GM21390 (cell line): Measurements from ENCODE around the gene PACS1.

ENCODE experiments used
- ATAC-seq: cut with Tn5 transposase; IDR thresholded peaks from one replicate; pipeline ENCODE4 v1.9.1; 2021; ENCODE audit not compliant: unreplicated experiment

Gene PACS1

DNA sequence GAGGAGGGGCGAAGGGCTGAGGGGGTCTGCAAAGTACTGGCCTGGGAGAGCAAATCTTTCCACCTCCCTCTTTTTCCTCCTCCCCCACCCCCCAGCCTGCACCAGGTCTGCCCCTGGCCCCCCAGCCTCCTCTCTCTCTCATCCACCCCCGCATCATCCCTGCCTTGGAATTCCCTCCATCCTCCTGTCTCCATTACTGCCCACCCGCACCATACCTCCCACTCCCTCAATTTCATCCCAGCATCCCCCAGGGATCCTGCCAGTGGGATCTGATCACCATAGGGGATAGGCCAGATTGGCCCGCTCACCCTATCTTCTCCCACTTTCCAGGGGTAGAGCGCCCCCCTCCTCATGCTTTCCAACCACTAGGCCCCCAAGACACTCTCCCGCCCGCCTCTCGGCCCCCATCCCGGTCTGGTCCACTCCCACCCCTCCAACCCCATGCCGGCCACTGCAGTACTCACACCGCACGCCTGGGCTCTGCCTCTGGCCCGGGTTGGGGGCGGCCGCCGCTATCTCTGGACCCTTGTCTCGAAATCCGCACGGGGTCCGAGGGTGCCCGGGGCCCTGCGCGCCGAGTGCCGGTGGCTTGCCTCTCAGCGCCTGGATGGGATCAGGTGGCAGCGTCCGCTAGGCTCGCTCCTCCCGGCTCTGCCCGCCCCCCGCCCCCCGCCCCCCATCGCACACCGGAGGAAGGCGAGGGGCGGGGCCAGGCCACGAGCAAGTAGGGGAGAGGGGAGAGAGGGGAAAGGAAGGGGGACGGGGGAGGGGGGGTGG is 21.3 kb upstream of the PACS1 start, which contains the start of gene GAL3ST3:
Gene GAL3ST3 (minus strand): TSS at position 615 of the 777 bp plus-strand sequence. CDS start 3,746 bp downstream, outside the sequence.
- ATAC-seq, result no peak

- ATAC-seq, result no peak
These were observed 19.4 kb upstream of the PACS1 start for GRCh38 chr11:66050581-66051231.

DNA sequence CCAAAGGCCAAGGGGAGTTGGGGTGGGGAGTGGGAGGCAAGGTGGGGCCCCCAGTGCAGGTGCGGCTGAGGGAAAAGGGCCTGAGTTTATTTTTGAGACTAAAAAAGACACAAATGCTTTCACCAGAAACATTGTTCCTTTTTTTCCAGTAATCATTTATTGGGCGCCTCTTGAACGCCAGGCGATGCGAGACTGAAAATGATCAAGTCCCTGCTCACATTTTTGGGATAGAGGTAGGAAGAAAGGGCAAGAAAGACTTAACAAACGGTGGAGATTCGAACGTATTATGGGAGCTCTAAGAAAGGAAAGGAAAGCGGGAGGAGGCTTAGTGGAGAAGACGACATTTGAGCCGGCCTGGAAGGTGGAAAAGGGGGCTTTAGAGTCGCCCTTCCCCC is 18.7 kb upstream of the PACS1 start:
- no peak for ATAC-seq

GRCh38 chr11:66051766-66052663 is 18.1 kb upstream of the PACS1 start, which contains the start of gene SF3B2:
Gene SF3B2 (plus strand): TSS chr11:66052364. CDS start chr11:66052385, 21 bp downstream.
- peak; percentile 91 for ATAC-seq

DNA sequence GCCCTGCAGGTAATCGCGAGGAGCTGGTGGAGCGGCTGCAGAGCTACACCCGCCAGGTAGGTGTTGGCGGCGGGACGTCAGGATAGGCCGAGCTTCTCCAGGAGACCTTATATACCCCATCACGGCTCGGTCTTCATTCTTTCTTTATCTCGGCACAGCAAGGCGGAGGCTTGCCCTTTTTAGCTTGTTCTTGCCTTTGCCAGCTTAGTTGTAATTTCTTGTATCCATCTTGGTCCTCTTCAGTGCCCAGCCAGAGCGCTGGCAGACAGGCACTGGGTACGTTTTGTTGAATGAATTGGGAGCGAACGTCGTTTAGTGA is 17.4 kb upstream of the PACS1 start:
- ATAC-seq, result no peak

DNA sequence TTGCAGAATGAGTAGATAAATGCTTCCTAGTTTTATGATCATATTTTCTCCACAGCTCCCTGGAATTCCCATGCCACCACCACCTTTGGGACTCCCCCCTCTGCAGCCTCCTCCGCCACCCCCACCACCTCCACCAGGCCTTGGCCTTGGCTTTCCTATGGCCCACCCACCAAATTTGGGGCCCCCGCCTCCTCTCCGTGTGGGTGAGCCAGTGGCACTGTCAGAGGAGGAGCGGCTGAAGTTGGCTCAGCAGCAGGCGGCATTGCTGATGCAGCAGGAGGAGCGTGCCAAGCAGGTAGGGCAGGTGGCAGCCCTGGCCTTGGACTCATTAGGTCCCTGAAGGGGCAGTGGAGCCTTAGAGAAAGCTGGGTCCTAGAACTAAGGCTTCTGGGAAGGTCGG is 15.1 kb upstream of the PACS1 start:
- no peak for ATAC-seq

DNA sequence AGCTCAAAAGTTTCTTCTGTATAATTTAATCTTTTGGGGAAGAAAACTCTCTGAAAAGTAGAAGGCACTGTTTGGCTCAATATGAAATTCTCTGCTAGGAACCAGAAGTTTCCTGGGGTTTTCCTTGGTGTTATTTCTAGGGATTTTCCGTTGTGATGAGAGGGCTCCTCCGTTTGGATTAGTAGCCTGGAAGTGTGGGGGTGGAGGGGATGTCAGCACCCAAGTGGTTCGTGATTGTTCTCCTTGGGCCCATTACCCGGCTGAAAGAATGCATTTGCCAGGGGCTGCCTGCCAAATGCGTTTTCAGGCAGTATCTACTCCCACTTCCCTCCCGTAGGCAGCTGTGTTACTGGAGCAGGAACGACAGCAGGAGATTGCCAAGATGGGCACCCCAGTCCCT is 13.6 kb upstream of the PACS1 start:
- no peak for ATAC-seq

GRCh38 chr11:66059966-66060680 is 9.9 kb upstream of the PACS1 start:
- no peak for ATAC-seq

- no peak for ATAC-seq
These were observed 8.8 kb upstream of the PACS1 start for GRCh38 chr11:66061268-66061667.

DNA sequence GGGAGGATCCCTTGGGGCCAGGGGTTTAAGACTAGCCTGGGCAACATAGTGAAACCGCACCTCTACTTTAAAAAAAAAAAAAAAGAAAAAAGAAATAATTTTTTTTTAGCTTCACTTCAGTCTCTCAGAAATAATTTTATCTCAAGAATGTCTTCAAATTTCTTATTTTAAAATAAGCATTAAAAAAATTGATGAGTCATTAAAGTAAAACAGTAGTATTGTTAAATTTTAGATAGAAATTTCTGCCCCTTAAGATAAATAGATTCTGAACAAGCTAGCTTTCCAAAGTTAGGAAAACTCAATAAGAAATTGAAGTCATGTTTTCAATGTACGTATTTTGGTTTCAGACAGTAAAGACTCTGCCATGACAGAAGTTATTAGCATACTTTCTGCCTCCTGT is 7.7 kb upstream of the PACS1 start:
- no peak for ATAC-seq

- ATAC-seq, result no peak
These were observed 6.2 kb upstream of the PACS1 start for GRCh38 chr11:66063900-66064299.

DNA sequence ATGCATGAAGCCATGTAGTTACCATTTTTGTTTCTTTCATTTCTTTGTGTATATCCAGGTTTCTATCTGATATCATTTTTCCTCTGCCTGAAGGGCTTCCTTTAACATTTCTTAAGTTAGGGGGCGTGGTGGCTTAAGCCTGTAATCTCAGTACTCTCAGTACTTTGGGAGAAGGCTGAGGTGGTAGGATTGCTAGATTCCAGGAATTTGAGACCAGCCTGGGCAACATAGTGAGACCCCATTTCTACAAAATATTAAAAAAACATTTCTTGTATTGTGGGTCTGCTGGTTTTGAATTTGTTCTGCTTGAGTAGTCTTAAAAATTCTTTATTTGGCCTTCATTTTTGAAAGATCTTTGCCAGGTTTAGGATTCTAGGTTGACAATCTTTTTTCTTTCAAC is 5.5 kb upstream of the PACS1 start:
- ATAC-seq, result no peak

DNA sequence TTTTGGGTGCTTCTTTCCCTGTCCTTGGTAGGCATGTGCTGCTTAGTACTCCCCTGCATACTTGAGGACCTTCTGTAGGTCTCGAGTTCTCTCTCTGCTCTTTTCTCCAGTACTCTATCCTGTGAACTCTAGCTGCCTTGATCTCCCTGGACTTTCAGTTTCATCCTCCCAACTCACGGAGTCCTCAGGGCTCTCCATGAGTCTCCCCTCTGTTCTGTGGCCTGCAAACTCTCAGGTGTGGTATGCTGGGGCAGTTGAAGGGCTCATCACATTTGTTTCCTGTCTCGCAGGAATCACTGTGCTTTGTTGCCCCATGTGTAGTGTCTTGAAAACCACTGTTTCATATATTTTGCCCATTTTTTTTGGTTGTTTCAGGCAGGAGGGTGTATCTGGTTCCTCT is 3.3 kb upstream of the PACS1 start:
- ATAC-seq, result no peak

DNA sequence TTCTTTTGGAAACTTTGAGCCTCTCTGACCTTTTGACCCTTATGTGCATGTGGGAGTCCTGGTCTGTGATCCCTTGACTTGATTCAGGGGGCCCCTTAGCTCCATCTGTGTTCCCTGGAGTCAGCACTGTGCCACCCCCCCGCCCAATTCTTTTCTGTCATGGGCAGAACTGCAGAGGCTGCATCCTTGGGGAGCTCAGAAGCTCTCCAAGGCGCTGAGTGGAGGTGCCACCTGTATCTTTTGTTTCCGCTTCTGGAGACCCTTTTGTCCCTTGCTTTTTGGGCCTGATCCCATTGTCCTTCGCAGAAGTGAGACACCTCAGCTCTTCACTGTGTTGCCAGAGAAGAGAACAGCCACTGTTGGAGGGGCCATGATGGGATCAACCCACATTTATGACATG is 2.4 kb upstream of the PACS1 start:
- no peak for ATAC-seq

GRCh38 chr11:66068154-66068821 is 1.8 kb upstream of the PACS1 start:
- no peak for ATAC-seq

DNA sequence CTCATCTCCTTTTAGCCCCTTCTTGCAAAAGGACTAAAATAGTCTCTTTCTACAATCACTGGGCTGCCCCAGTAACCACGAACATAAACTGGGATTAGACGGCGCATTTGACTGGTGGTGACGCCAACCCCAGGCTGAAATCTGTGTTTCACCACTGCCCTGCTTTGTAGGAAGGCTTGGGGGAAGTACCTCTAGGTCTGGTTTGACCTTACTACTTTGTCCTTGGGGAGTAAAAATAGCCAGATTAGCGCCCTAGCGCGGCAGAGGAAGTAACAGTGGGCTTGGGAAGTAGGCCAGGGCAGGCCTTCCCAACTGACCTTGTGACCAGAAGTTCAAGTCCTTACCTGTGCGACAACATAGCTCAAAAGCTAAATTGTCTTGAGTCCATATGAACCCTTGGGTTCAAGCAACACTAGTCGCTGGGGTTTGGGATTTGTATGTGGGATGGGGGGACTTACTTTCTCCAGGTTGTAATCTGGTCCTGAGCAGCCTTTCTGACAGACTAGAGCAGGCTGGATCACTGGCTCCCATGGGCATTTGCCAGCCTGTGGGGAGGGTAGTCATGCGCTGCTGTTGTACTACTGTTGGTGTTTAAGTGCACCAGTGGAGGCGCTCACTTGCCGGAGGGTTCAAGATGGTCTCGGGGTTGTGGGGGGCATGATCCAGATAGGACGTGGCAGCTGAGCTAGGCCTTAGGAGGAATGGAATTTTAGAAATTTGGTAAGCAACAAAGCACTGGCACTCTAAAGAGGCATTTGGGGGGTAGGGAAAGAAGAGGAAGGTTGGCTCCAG is 953 bp upstream of the PACS1 start:
- no peak for ATAC-seq

DNA sequence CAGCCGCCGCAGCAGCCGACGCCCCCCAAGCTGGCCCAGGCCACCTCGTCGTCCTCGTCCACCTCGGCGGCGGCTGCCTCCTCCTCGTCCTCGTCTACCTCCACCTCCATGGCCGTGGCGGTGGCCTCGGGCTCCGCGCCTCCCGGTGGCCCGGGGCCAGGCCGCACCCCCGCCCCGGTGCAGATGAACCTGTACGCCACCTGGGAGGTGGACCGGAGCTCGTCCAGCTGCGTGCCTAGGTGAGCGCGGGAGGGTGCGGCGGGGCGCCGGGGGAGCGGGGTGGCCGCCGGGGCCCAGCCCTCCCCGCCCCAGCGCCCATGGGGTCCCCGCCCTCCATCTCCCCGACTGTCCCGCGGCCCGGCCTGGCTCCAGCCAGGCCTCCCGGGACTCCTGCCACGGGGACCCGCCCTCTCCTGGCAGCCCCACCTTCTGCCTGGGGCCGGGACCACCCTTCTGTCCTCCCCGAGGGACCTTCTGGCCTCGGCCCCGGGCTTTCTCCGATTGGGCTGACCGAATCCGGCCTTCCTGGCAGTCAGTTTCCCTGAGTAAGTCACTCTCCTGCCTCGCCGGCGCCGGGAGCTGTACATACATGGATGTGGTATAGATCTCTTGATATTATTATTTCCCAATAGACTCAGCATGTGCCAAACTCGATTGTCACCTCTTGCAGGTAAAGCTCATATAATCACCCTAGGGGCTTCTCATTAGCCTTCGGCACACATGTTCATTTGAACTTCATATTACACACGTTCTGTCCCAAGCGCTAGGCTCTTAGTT is 720 bp downstream of the PACS1 start:
- ATAC-seq, result peak; percentile 16

GRCh38 chr11:66071381-66071801 is 1.3 kb downstream of the PACS1 start:
- ATAC-seq, result no peak

- ATAC-seq, result no peak
These were observed 2.0 kb downstream of the PACS1 start for GRCh38 chr11:66072081-66072480.
